Esophagus (tissue), 2 donors: ENCODE results near the gene TSPAN7. TPM values are rescaled to one million over a fixed set of nuclear protein-coding genes. Genes with fewer than 3 reads are reported as not detected.

Source experiments
- H3K27ac ChIP-seq, 2 donors: one replicate each; pipeline ENCODE4 v1.5.1; 2013; ENCODE audit warnings: low read depth in 2 of 2, mild to moderate bottlenecking in 2 of 2, inconsistent platforms in 1 of 2, low read length in 1 of 2, moderate library complexity in 1 of 2
- H3K27me3 ChIP-seq, 2 donors: one replicate each; pipeline ENCODE4 v1.6.1; 2013; ENCODE audit warnings: low read length in 2 of 2, control low read depth in 1 of 2, mild to moderate bottlenecking in 1 of 2; ENCODE audit not compliant: insufficient read depth in 2 of 2, control insufficient read depth in 1 of 2
- H3K36me3 ChIP-seq, 2 donors: one replicate each; pipeline ENCODE4 v1.6.1; 2013; ENCODE audit warnings: low read length in 1 of 2; ENCODE audit not compliant: control insufficient read depth in 2 of 2, insufficient read depth in 2 of 2
- H3K4me1 ChIP-seq, 2 donors: one replicate each; pipeline ENCODE4 v1.6.1; 2013; ENCODE audit warnings: low read length in 1 of 2; ENCODE audit not compliant: control insufficient read depth in 2 of 2, insufficient read depth in 2 of 2
- H3K4me3 ChIP-seq, 2 donors: one replicate each; pipeline ENCODE4 v1.5.1; 2013; ENCODE audit warnings: low read length in 2 of 2, mild to moderate bottlenecking in 2 of 2, low read depth in 1 of 2, moderate library complexity in 1 of 2
- H3K9me3 ChIP-seq, 2 donors: one replicate each; pipeline ENCODE4 v1.6.1; 2013; ENCODE audit warnings: mild to moderate bottlenecking in 2 of 2, low read depth in 1 of 2, low read length in 1 of 2, moderate library complexity in 1 of 2; ENCODE audit not compliant: control insufficient read depth in 2 of 2, insufficient read depth in 1 of 2
- WGBS, 2 donors: extraction: QIAGEN DNeasy Blood & Tissue Kit; methylation state at CpG; one replicate each; pipeline ENCODE4 v1.1.7; 2013; 5-methylcytosine and 5-hydroxymethylcytosine counted together
- polyA plus RNA-seq, 2 donors: library from polyadenylated mRNA; stranded (reverse); fragments of 200-250 nt; gene quantifications; one replicate each; pipeline ENCODE4 v1.2.3, GENCODE V29; 2013
- donor health status: healthy with polysubstance abuse.
- donor health status: Bipolar disorder and iron deficiency.

TSPAN7 gene
- polyA plus RNA-seq, 2 donors: 6.1 to 16.8 TPM

GRCh38 chrX:38651625-38652601 is 90.6 kb downstream of the TSPAN7 start:
- Histone ChIP-seq H3K27ac (no peak overlapping the region), H3K27me3 (peaks cover 0 to 3% of the 10 kb centered on the region in 2 donors), H3K36me3 (no peaks in the 10 kb centered on the region), H3K4me3 (no peak overlapping the region), H3K4me1 (no peaks in the 10 kb centered on the region), H3K9me3 (no peaks in the 10 kb centered on the region)
- 84 to 90% methylated on average over 2 of the region's 2 CpGs for WGBS, 2 donors

- H3K27ac ChIP-seq: no peak overlapping the region
- H3K9me3 ChIP-seq: no peaks in the 10 kb centered on the region
- no peak overlapping the region for H3K4me3 ChIP-seq
- no peaks in the 10 kb centered on the region for H3K36me3 ChIP-seq
- WGBS, 2 donors: 76 to 89% methylated on average over 13 of the region's 13 CpGs
- no peaks in the 10 kb centered on the region for H3K4me1 ChIP-seq
- H3K27me3 ChIP-seq: peaks cover 0 to 3% of the 10 kb centered on the region in 2 donors
Measured at GRCh38 chrX:38652934-38653442, 91.6 kb downstream of the TSPAN7 start.

DNA sequence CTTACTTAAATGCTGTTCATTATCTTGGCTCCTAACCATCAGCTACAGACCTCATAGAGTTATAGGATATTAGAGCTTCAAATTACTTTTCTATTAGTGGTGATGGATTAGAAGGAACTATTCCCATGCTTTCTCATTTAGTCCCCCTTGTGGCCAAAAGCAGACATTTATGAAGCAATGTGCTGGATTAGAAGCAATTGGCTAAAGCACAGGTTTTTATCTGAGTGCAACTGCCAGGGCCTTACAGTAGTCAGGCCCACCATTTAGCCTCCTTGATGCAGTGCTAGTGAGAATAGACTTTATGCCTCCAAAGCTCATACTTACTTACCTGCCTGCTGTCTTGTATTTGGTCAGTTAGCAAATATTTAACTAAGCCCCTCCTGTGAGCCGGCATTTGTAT is 93.0 kb downstream of the TSPAN7 start:
- peaks cover 0 to 3% of the 10 kb centered on the region in 2 donors for H3K27me3 ChIP-seq
- H3K4me1 ChIP-seq: no peaks in the 10 kb centered on the region
- no peaks in the 10 kb centered on the region for H3K36me3 ChIP-seq
- H3K4me3 ChIP-seq: no peak overlapping the region
- H3K27ac ChIP-seq: no peak overlapping the region
- H3K9me3 ChIP-seq: no peaks in the 10 kb centered on the region
- 84 to 93% methylated on average over 1 of the region's 1 CpG for WGBS, 2 donors

GRCh38 chrX:38656350-38656915 is 95.1 kb downstream of the TSPAN7 start:
- H3K4me1 ChIP-seq: no peaks in the 10 kb centered on the region
- H3K27me3 ChIP-seq: peaks cover 0 to 3% of the 10 kb centered on the region in 2 donors
- no peaks in the 10 kb centered on the region for H3K9me3 ChIP-seq
- WGBS, 2 donors: 67 to 79% methylated on average over 4 of the region's 4 CpGs
- no peaks in the 10 kb centered on the region for H3K36me3 ChIP-seq
- no peak overlapping the region for H3K27ac ChIP-seq
- no peak overlapping the region for H3K4me3 ChIP-seq

GRCh38 chrX:38657562-38657961 is 96.2 kb downstream of the TSPAN7 start:
- H3K27me3 ChIP-seq: peaks cover 0 to 3% of the 10 kb centered on the region in 2 donors
- H3K4me3 ChIP-seq: no peak overlapping the region
- no peak overlapping the region for H3K27ac ChIP-seq
- H3K4me1 ChIP-seq: no peaks in the 10 kb centered on the region
- no peaks in the 10 kb centered on the region for H3K9me3 ChIP-seq
- H3K36me3 ChIP-seq: no peaks in the 10 kb centered on the region

DNA sequence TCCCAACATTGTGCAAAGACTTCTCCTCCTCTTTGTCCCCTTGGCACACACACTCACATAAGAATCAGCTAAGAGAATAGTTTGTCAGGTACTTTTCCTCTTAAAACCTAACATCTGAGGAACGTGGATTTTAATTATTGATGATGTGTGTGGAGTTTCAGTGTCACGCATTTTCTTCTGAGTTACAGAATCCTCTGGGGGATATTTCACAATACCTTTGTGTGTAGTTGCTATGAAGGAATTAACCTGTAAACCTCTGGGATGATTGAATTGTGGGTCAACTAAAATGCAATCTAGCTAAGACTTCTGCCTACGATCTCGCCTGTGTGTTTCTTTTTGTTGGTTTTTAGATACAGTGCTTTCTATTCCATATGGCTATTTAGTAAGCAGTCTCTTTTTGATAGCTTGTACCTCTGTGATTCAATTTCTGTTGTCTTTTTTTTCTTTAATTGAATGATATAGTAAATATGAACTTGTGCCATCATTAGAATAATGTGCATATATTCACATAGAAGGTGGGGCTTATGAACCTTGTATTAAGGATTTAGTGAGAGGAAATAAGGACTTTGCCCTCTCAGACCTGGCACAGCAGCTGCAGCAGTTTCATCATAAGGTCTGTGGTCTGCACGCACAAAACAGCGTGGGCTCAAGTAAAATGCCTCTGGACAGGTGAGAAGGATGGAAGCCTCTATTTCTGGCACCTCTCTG is 99.2 kb downstream of the TSPAN7 start:
- Histone ChIP-seq H3K27ac (no peak overlapping the region), H3K4me3 (no peak overlapping the region), H3K36me3 (no peaks in the 10 kb centered on the region), H3K4me1 (no peaks in the 10 kb centered on the region), H3K9me3 (no peaks in the 10 kb centered on the region), H3K27me3 (no peaks in the 10 kb centered on the region)
- WGBS, 2 donors: 60 to 68% methylated on average over 6 of the region's 6 CpGs

DNA sequence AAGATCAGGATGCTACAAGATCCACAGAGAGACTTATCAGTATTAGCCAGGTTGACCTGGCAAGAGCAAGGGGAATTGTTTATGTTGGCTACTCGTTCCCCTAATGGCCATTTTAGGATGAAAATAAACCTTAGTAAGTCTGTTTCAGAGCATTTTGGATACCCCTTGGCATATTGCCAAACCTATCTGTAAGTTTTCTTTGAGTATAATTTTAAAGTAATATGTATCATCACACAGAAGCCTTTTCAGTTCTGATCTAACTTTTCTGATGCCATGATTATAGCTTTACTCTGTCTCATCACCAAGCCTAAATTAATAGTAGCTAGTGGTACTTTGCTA is 99.7 kb downstream of the TSPAN7 start:
- Histone ChIP-seq H3K36me3 (no peaks in the 10 kb centered on the region), H3K4me1 (no peaks in the 10 kb centered on the region), H3K4me3 (no peak overlapping the region), H3K9me3 (no peaks in the 10 kb centered on the region), H3K27me3 (no peaks in the 10 kb centered on the region), H3K27ac (no peak overlapping the region)
- 27 to 30% methylated on average over 1 of the region's 1 CpG for WGBS, 2 donors

DNA sequence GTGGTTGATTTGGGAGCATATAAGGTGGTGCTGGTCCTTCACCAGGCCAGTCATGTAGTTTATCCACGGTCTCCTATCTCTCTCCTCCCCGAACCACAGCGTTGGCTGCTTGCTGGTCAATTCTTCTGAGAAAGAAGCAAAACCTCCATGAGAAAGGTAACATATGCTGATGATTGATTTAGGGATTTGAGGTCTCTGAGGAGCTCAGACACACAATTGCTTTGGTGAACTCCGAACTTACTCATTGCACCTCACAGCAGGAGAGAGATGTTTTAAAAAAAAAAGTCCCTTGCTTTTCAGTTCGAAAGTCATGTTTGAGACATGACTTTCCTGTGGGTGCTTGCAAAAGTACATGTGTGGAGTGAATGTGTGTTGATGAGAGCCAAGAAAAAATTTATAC is 100.2 kb downstream of the TSPAN7 start:
- no peaks in the 10 kb centered on the region for H3K27me3 ChIP-seq
- H3K4me1 ChIP-seq: no peaks in the 10 kb centered on the region
- H3K9me3 ChIP-seq: no peaks in the 10 kb centered on the region
- H3K27ac ChIP-seq: no peak overlapping the region
- WGBS, 2 donors: 59 to 78% methylated on average over 5 of the region's 5 CpGs
- H3K36me3 ChIP-seq: no peaks in the 10 kb centered on the region
- H3K4me3 ChIP-seq: no peak overlapping the region

GRCh38 chrX:38662640-38663039 is 101.3 kb downstream of the TSPAN7 start:
- H3K27me3 ChIP-seq: no peaks in the 10 kb centered on the region
- no peaks in the 10 kb centered on the region for H3K9me3 ChIP-seq
- 42 to 56% methylated on average over 2 of the region's 2 CpGs for WGBS, 2 donors
- no peak overlapping the region for H3K27ac ChIP-seq
- H3K4me1 ChIP-seq: no peaks in the 10 kb centered on the region
- H3K4me3 ChIP-seq: no peak overlapping the region
- H3K36me3 ChIP-seq: no peaks in the 10 kb centered on the region
